ENCODE measurements around the gene HDAC4. TPM values are rescaled to one million over a fixed set of nuclear protein-coding genes. Genes with fewer than 3 reads are reported as not detected.
"Not testable (repeated sequence)": the region's sequence is repeated elsewhere in the genome, so short reads cannot be mapped to it uniquely, and the experiment has no call there.

The HDAC4 gene
- total RNA-seq, 1 experiment from 2014 or later = 4.5 TPM

GRCh38 chr2:239181903-239182581 is 218.8 kb downstream of the HDAC4 start:
- no peak for DNase-seq (ENCODE audit: low spot score)
- in situ Hi-C loops (cut with HindIII; ENCODE audit: low sequenced_read_pairs) = no loop called here

GRCh38 chr2:239181074-239181902 is 219.5 kb downstream of the HDAC4 start:
- in situ Hi-C loops (cut with HindIII; ENCODE audit: low sequenced_read_pairs) = no loop called here
- no peak for DNase-seq (ENCODE audit: low spot score)

- DNase-seq (ENCODE audit: low spot score) = no peak
- in situ Hi-C loops (cut with HindIII; ENCODE audit: low sequenced_read_pairs) = no loop called here
Measured at GRCh38 chr2:239180526-239181073, 220.2 kb downstream of the HDAC4 start.

- in situ Hi-C loops (cut with HindIII; ENCODE audit: low sequenced_read_pairs) = no loop called here
- DNase-seq (ENCODE audit: low spot score) = no peak
Measured at GRCh38 chr2:239179851-239180371, 220.9 kb downstream of the HDAC4 start.

- in situ Hi-C loops (cut with HindIII; ENCODE audit: low sequenced_read_pairs) = no loop called here
- no peak for DNase-seq (ENCODE audit: low spot score)
Measured at GRCh38 chr2:239178954-239179353, 221.9 kb downstream of the HDAC4 start.

GRCh38 chr2:239178484-239178883 is 222.3 kb downstream of the HDAC4 start:
- no peak for DNase-seq (ENCODE audit: low spot score)
- in situ Hi-C loops (cut with HindIII; ENCODE audit: low sequenced_read_pairs) = no loop called here

GRCh38 chr2:239177908-239178307 is 222.9 kb downstream of the HDAC4 start:
- DNase-seq (ENCODE audit: low spot score) = no peak
- in situ Hi-C loops (cut with HindIII; ENCODE audit: low sequenced_read_pairs) = no loop called here

GRCh38 chr2:239177325-239177724 is 223.5 kb downstream of the HDAC4 start:
- in situ Hi-C loops (cut with HindIII; ENCODE audit: low sequenced_read_pairs) = no loop called here
- no peak for DNase-seq (ENCODE audit: low spot score)

- DNase-seq (ENCODE audit: low spot score); in situ Hi-C loops (cut with HindIII; ENCODE audit: low sequenced_read_pairs): not testable (repeated sequence)
Measured at GRCh38 chr2:239176138-239176803, 224.5 kb downstream of the HDAC4 start.

GRCh38 chr2:239175181-239175580 is 225.6 kb downstream of the HDAC4 start:
- DNase-seq (ENCODE audit: low spot score) = no peak
- in situ Hi-C loops (cut with HindIII; ENCODE audit: low sequenced_read_pairs) = no loop called here

- in situ Hi-C loops (cut with HindIII; ENCODE audit: low sequenced_read_pairs) = no loop called here
Measured at GRCh38 chr2:239173301-239173700, 227.5 kb downstream of the HDAC4 start.

GRCh38 chr2:239171643-239172042 is 229.2 kb downstream of the HDAC4 start:
- in situ Hi-C loops (cut with HindIII; ENCODE audit: low sequenced_read_pairs) = no loop called here
- no peak for DNase-seq (ENCODE audit: low spot score)

More at GRCh38 chr2:239173301-239173700, 227.5 kb downstream of the HDAC4 start:
- no peak for DNase-seq (ENCODE audit: low spot score)

- in situ Hi-C loops (cut with HindIII; ENCODE audit: low sequenced_read_pairs) = no loop called here
- DNase-seq (ENCODE audit: low spot score) = no peak
Measured at GRCh38 chr2:239169311-239170048, 231.3 kb downstream of the HDAC4 start.

- in situ Hi-C loops (cut with HindIII; ENCODE audit: low sequenced_read_pairs) = no loop called here
- DNase-seq (ENCODE audit: low spot score) = no peak
Measured at GRCh38 chr2:239168575-239168974, 232.2 kb downstream of the HDAC4 start.

- in situ Hi-C loops (cut with HindIII; ENCODE audit: low sequenced_read_pairs) = no loop called here
- no peak for DNase-seq (ENCODE audit: low spot score)
Measured at GRCh38 chr2:239167766-239168444, 232.9 kb downstream of the HDAC4 start.

GRCh38 chr2:239167011-239167673 is 233.7 kb downstream of the HDAC4 start:
- DNase-seq (ENCODE audit: low spot score) = no peak
- in situ Hi-C loops (cut with HindIII; ENCODE audit: low sequenced_read_pairs) = no loop called here

GRCh38 chr2:239166201-239166834 is 234.5 kb downstream of the HDAC4 start:
- DNase-seq (ENCODE audit: low spot score) = no peak
- in situ Hi-C loops (cut with HindIII; ENCODE audit: low sequenced_read_pairs) = no loop called here
